Left ventricle myocardium inferior (tissue), 1 donor: ENCODE data around the gene SAMD4A. TPM values are rescaled to one million over a fixed set of nuclear protein-coding genes. Genes with fewer than 3 reads are reported as not detected.

ENCODE experiments used
- DNase-seq: peaks from one replicate; pipeline ENCODE4 v3.0.0-alpha.2; 2020
- H3K27ac ChIP-seq: fragments of 200-600 bp; replicated peaks from 2 replicates; pipeline ENCODE4 v1.8.0; 2021
- H3K27me3 ChIP-seq: fragments of 200-600 bp; 2 replicates; pipeline ENCODE4 v1.8.0; 2021; ENCODE audit warnings: low read depth
- H3K36me3 ChIP-seq: fragments of 200-600 bp; 2 replicates; pipeline ENCODE4 v1.8.0; 2021
- H3K4me1 ChIP-seq: fragments of 200-600 bp; 2 replicates; pipeline ENCODE4 v1.8.0; 2021
- H3K4me3 ChIP-seq: fragments of 200-600 bp; 2 replicates; pipeline ENCODE4 v1.8.0; 2021; ENCODE audit warnings: mild to moderate bottlenecking, moderate library complexity
- H3K9me3 ChIP-seq: fragments of 200-600 bp; replicated peaks from 2 replicates; pipeline ENCODE4 v1.8.0; 2021
- intact Hi-C: fragments of 100-400 bp; cut with micrococcal nuclease; formaldehyde crosslinking; loops from one replicate; pipeline ENCODE4 v1.11.0; 2022
- total RNA-seq: library from RNA; stranded (reverse); fragmentation: NEBNext Ultra II Directional; extraction: Animal tissue kit (Norgen Biotek cat#: 25700); gene quantifications from one replicate; pipeline ENCODE4 v1.2.1, GENCODE V29; 2021
- TF ChIP-seq, protein P1 (sequence below): fragments of 200-600 bp; IDR thresholded peaks from 2 replicates; pipeline ENCODE4 v1.8.0; 2021; ENCODE audit warnings: antibody characterized with exemption, mild to moderate bottlenecking, borderline replicate concordance
- donor health status: DM: no; HTN: yes; CAD: no; lungs with severe emphysema.

The SAMD4A gene
- total RNA-seq, 1 donor from 2014 or later = 173 TPM

DNA sequence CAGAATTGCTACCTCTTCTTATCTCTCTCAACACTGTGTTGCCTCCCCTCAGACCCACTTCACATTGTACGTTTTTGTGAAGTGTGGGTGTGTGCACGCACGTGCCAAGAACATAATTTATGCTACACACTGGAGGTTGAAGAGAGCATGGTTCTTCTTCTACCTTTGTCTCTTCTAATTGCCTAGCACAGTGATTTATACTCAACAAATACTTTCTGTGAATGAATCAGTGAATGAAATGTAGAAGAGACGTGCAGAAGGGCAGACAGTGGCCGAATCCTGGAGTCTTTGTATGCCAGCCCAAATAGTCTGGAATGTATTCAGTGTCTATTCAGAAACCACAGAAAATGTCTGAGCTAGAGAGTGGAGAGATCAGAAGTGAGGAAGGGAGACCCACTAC lies 4.6 kb upstream of the SAMD4A start:
- no peak for DNase-seq
- no peaks in the 10 kb centered on the region for H3K27me3 ChIP-seq
- intact Hi-C loops = no loop called here
- H3K4me1 ChIP-seq = peaks cover 27% of the 10 kb centered on the region
- no peaks in the 10 kb centered on the region for H3K9me3 ChIP-seq
- no peak overlapping the region for H3K4me3 ChIP-seq
- no peaks in the 10 kb centered on the region for H3K36me3 ChIP-seq
- TF ChIP-seq, protein P1, sequence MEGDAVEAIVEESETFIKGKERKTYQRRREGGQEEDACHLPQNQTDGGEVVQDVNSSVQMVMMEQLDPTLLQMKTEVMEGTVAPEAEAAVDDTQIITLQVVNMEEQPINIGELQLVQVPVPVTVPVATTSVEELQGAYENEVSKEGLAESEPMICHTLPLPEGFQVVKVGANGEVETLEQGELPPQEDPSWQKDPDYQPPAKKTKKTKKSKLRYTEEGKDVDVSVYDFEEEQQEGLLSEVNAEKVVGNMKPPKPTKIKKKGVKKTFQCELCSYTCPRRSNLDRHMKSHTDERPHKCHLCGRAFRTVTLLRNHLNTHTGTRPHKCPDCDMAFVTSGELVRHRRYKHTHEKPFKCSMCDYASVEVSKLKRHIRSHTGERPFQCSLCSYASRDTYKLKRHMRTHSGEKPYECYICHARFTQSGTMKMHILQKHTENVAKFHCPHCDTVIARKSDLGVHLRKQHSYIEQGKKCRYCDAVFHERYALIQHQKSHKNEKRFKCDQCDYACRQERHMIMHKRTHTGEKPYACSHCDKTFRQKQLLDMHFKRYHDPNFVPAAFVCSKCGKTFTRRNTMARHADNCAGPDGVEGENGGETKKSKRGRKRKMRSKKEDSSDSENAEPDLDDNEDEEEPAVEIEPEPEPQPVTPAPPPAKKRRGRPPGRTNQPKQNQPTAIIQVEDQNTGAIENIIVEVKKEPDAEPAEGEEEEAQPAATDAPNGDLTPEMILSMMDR = no peak
- no peak overlapping the region for H3K27ac ChIP-seq

GRCh38 chr14:54564071-54564867 lies 2.7 kb upstream of the SAMD4A start:
- peak overlapping the region; percentile 89 for H3K4me3 ChIP-seq
- H3K36me3 ChIP-seq = no peaks in the 10 kb centered on the region
- H3K4me1 ChIP-seq = peaks cover 47% of the 10 kb centered on the region
- no peaks in the 10 kb centered on the region for H3K9me3 ChIP-seq
- TF ChIP-seq, protein P1 = peak; percentile 92
- intact Hi-C loops = loop anchor here (2.0 kb wide), 1 partner anchor 209 kb away; no protein-coding TSS in a partner anchor
- H3K27ac ChIP-seq = peak overlapping the region; percentile 99
- H3K27me3 ChIP-seq = no peaks in the 10 kb centered on the region
- no peak for DNase-seq

DNA sequence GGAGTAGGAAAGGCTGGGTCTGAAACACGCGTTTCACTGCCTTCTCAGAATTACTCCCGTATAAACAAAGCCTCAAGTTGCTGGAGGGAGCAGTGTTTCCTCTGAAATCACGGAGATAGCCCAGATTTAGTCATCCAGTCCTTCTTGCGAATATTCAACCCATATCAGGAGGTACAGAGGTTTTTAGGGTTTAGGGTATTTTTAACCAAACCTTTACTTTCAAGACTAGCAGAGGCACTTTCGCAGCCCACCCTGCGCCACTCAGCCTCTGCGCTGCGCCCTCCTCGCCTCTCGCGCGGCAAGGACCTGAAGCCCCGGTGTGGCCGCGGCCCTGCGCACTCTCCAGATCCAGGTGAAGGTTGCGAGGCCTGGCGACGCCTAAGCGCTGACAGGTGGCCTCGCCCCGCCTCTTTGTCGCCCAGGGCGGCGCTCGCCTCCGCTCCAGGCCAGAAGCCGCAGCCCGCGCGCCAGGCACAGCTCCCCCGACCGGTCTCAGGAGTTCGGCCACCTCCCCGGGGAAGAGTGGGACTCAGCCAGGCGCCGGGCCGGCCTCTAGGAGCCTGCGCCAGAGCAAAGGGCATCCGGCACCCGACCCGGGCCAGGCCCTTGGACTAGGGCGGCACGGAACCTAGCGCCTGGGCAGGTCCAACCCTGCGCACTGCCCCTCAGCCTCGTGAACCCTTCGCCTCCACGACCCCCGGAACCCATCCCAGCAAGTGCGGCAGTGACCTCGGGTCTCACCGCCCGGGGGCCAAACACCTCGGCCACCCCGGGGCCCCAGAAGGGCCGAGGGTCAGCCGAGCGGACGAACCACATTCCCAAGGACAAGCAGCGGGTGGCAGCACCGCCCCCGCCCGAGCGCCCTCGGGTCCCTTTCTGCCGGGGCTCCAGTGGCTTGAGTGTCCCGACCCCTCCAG lies 1.8 kb upstream of the SAMD4A start:
- Histone ChIP-seq H3K4me1 (peaks cover 55% of the 10 kb centered on the region), H3K36me3 (no peaks in the 10 kb centered on the region), H3K9me3 (no peaks in the 10 kb centered on the region), H3K4me3 (peak overlapping the region; percentile 89), H3K27me3 (no peaks in the 10 kb centered on the region), H3K27ac (peak overlapping the region; percentile 99)
- peak; percentile 73 for DNase-seq
- TF ChIP-seq, protein P1 = peak; percentile 50
- intact Hi-C loops = loop anchor here (2.0 kb wide), 1 partner anchor 208 kb away; no protein-coding TSS in a partner anchor

- TF ChIP-seq, protein P1 = no peak
- Histone ChIP-seq H3K27me3 (no peaks in the 10 kb centered on the region), H3K4me3 (peak overlapping the region; percentile 89), H3K4me1 (peaks cover 63% of the 10 kb centered on the region), H3K36me3 (no peaks in the 10 kb centered on the region), H3K27ac (peak overlapping the region; percentile 99), H3K9me3 (no peaks in the 10 kb centered on the region)
- intact Hi-C loops = loop anchor here (2.0 kb wide), 1 partner anchor 207 kb away; no protein-coding TSS in a partner anchor
- peak; percentile 96 for DNase-seq
Observed at GRCh38 chr14:54565785-54566409, 1.0 kb upstream of the SAMD4A start.

DNA sequence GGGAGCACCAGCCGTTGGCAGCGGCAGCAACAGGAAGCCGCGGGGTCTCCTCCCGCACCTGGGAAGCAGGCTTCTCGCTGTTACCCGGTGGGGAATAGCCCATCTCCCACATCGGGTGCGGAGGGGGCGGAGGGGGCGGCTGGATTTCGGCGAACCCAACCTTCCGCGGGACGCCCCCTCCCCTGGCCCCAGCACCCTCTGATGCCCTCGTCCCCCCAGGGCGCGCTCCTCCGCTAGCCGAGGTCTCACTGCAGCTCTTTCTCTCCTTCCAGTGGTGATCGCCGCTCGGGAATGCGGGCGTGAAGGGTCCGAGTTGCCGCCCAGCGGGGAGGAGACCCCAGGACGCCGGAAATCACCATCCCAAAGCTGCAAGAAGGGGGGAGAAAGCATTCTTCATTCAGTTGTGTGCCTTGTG lies 303 bp downstream of the SAMD4A start:
- Histone ChIP-seq H3K9me3 (peaks cover 2% of the 10 kb centered on the region), H3K4me1 (peaks cover 76% of the 10 kb centered on the region), H3K36me3 (peaks cover 5% of the 10 kb centered on the region), H3K27ac (peak overlapping the region; percentile 99), H3K27me3 (no peaks in the 10 kb centered on the region), H3K4me3 (peak overlapping the region; percentile 89)
- peak; percentile 28 for DNase-seq
- TF ChIP-seq, protein P1 = no peak
- intact Hi-C loops = no loop called here
